ENCODE data around the gene COA6. TPM values are rescaled to one million over a fixed set of nuclear protein-coding genes. Genes with fewer than 3 reads are reported as not detected.
"Not testable (repeated sequence)": the region's sequence is repeated elsewhere in the genome, so short reads cannot be mapped to it uniquely, and the experiment has no call there.

COA6 gene
- total and polyA plus RNA-seq, 12 donors, result 22.9 to 84.7 (median 35.6) TPM

- intact Hi-C loops (cut with DNase I); H3K9me3 ChIP-seq (replicated peaks in 1 of 3); H3K36me3 ChIP-seq (replicated peaks in 1 of 2); H3K27ac ChIP-seq; H3K27me3 ChIP-seq; H3K4me1 ChIP-seq (replicated peaks in 1 of 2): not testable (repeated sequence)
- 43 to 72% (median 55%) methylated on average over 22 to 35 of the region's 35 CpGs for WGBS, 4 donors
- peak overlapping the region in 1 of 4 donors; percentile 35 for H3K4me3 ChIP-seq
- peak in 1 of 2 donors; percentile 23 for TF ChIP-seq POLR2A (IDR thresholded peaks at IDR 0.05)
- DNase-seq, result peak; percentile 28 to 70 (median 42)
Measured at GRCh38 chr1:234356615-234357269, 16.5 kb upstream of the COA6 start.

DNA sequence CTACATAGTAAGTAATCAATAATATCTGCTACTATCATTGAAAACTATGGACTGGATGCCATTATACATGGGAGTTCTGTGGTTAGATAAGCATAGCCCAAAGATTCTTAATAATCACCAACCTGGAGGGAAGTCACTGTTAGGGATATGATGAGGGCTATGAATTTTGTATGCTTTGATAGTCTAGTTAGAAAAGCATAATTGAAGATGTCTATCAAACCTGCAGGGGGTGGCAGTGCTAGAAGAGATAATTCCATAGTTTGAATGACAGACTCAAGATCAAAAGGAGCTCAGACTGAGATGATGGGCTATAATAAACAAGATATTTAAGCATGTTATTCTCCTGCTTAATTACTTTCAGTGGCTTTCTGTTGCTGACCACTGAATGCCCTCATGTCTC lies 15.4 kb upstream of the COA6 start:
- Histone ChIP-seq H3K9me3 (replicated peaks in 1 of 3) (no peaks in the 10 kb centered on the region), H3K36me3 (replicated peaks in 1 of 2) (no peaks in the 10 kb centered on the region), H3K27me3 (no peaks in the 10 kb centered on the region), H3K4me1 (replicated peaks in 1 of 2) (no peaks in the 10 kb centered on the region), H3K4me3 (no peak overlapping the region), H3K27ac (no peak overlapping the region)
- no peak for DNase-seq
- TF ChIP-seq POLR2A (IDR thresholded peaks at IDR 0.05) (no peak), CTCF (IDR thresholded peaks at IDR 0.05) (no peak)
- intact Hi-C loops (cut with DNase I), result no loop called here

DNA sequence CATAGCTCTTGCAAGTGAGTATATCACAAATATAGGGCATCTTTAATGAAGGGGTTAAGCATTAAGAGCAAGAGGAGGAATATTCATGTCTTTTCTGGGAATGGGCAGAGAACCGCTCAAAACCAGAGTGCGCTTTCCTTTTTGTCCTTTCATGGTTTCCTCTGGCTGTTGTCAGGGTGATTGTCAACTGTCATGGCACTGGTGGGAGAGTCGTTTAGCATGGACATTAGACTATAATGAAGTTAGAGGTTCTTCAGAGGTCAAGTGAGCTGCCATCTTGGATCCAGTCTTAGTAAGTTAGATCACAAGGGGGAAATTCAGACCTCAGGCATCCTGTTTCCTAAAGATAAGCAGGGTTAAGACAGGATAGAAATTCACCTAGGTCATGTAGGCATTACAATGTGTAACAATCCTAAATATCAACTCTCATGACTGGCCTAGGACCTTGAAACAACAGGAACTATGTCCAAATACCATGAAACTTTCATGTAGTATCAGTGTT lies 12.1 kb upstream of the COA6 start:
- intact Hi-C loops (cut with DNase I), result no loop called here

GRCh38 chr1:234362558-234362957 lies 10.7 kb upstream of the COA6 start:
- TF ChIP-seq CTCF (IDR thresholded peaks at IDR 0.05) (no peak), POLR2A (IDR thresholded peaks at IDR 0.05) (no peak)
- H3K36me3 ChIP-seq (replicated peaks in 1 of 2), result no peaks in the 10 kb centered on the region
- H3K4me1 ChIP-seq (replicated peaks in 1 of 2), result no peaks in the 10 kb centered on the region
- DNase-seq, result no peak
- H3K27ac ChIP-seq, result no peak overlapping the region
- H3K9me3 ChIP-seq (replicated peaks in 1 of 3), result no peaks in the 10 kb centered on the region
- H3K4me3 ChIP-seq, result no peak overlapping the region
- no peaks in the 10 kb centered on the region for H3K27me3 ChIP-seq
- WGBS, 4 donors, result 53 to 83% (median 66%) methylated on average over 2 of the region's 2 CpGs
- intact Hi-C loops (cut with DNase I), result no loop called here

More for the DNA sequence above, 12.1 kb upstream of the COA6 start:
- no peaks in the 10 kb centered on the region for H3K9me3 ChIP-seq (replicated peaks in 1 of 3)
- no peak overlapping the region for H3K27ac ChIP-seq
- DNase-seq, result no peak
- WGBS, 4 donors, result 75 to 91% (median 82%) methylated on average over 3 of the region's 3 CpGs
- no peaks in the 10 kb centered on the region for H3K27me3 ChIP-seq
- H3K4me3 ChIP-seq, result no peak overlapping the region
- no peaks in the 10 kb centered on the region for H3K4me1 ChIP-seq (replicated peaks in 1 of 2)
- no peaks in the 10 kb centered on the region for H3K36me3 ChIP-seq (replicated peaks in 1 of 2)
- TF ChIP-seq POLR2A (IDR thresholded peaks at IDR 0.05) (no peak), CTCF (IDR thresholded peaks at IDR 0.05) (no peak)

Measured in adrenal gland (tissue), 12 donors.